SKM-1 (cell line): ENCODE data around the gene FRMD4A.
"Not testable (repeated sequence)": the region's sequence is repeated elsewhere in the genome, so short reads cannot be mapped to it uniquely, and the experiment has no call there.

ENCODE experiments used
- DNase-seq: peaks from one replicate; lab custom pipeline; 2025; ENCODE audit not compliant: unreplicated experiment; lab: John Stamatoyannopoulos, UW

The FRMD4A gene

GRCh38 chr10:13734151-13734550 lies 596.6 kb downstream of the FRMD4A start:
- no peak for DNase-seq

- DNase-seq: no peak
These were observed 597.7 kb downstream of the FRMD4A start for GRCh38 chr10:13733071-13733470.

GRCh38 chr10:13732465-13732881 lies 598.3 kb downstream of the FRMD4A start:
- no peak for DNase-seq

- DNase-seq: no peak
These were observed 598.9 kb downstream of the FRMD4A start for GRCh38 chr10:13731799-13732198.

GRCh38 chr10:13730956-13731355 lies 599.8 kb downstream of the FRMD4A start:
- DNase-seq: no peak

- DNase-seq: no peak
These were observed 600.4 kb downstream of the FRMD4A start for GRCh38 chr10:13730306-13730652.

GRCh38 chr10:13729586-13730305 lies 601.0 kb downstream of the FRMD4A start:
- DNase-seq: no peak

GRCh38 chr10:13728898-13729535 lies 601.7 kb downstream of the FRMD4A start:
- no peak for DNase-seq

GRCh38 chr10:13725594-13725993 lies 605.1 kb downstream of the FRMD4A start:
- no peak for DNase-seq

GRCh38 chr10:13724484-13724883 lies 606.2 kb downstream of the FRMD4A start:
- no peak for DNase-seq

- DNase-seq: no peak
These were observed 607.7 kb downstream of the FRMD4A start for GRCh38 chr10:13722747-13723653.

GRCh38 chr10:13721486-13721885 lies 609.2 kb downstream of the FRMD4A start:
- no peak for DNase-seq

GRCh38 chr10:13720699-13721098 lies 610.0 kb downstream of the FRMD4A start:
- DNase-seq: no peak

GRCh38 chr10:13719425-13719824 lies 611.3 kb downstream of the FRMD4A start:
- no peak for DNase-seq

- DNase-seq: no peak
These were observed 611.9 kb downstream of the FRMD4A start for GRCh38 chr10:13718820-13719219.

- DNase-seq: peak; percentile 24
These were observed 612.6 kb downstream of the FRMD4A start for GRCh38 chr10:13717936-13718772.

GRCh38 chr10:13717571-13717935 lies 613.2 kb downstream of the FRMD4A start:
- DNase-seq: no peak

GRCh38 chr10:13716081-13717071 lies 614.3 kb downstream of the FRMD4A start:
- DNase-seq: no peak

- not testable (repeated sequence) for DNase-seq
These were observed 615.1 kb downstream of the FRMD4A start for GRCh38 chr10:13715596-13715995.

GRCh38 chr10:13715100-13715499 lies 615.6 kb downstream of the FRMD4A start:
- DNase-seq: no peak
